CD4-positive, alpha-beta memory T cell (primary cell): ENCODE data around the gene HOXB9. TPM values are rescaled to one million over a fixed set of nuclear protein-coding genes. Genes with fewer than 3 reads are reported as not detected.
A peak's percentile ranks its signal among the peaks of the same experiment; 100 is the strongest.

ENCODE experiments used
- CTCF ChIA-PET: fragments of 350-600 bp; sonication (Branson Sonifier 250); formaldehyde crosslinking; loops from one replicate; lab custom pipeline; 2021; ENCODE audit warnings: inconsistent platforms; ENCODE audit not compliant: partially characterized antibody; lab: Charles Lee
- POLR2A ChIA-PET: fragments of 350-600 bp; sonication (Branson Sonifier 250); formaldehyde crosslinking; loops from one replicate; lab custom pipeline; 2021; ENCODE audit not compliant: partially characterized antibody; lab: Charles Lee
- DNase-seq, 5 donors: peaks; one replicate each; pipeline versions ENCODE4 v3.0.0 to v3.0.0-alpha.2; 2020 to 2022; ENCODE audit warnings: mixed read lengths in 1 of 5
- H3K27ac ChIP-seq: one replicate; pipeline ENCODE4 v1.7.0; 2013; ENCODE audit warnings: low read depth, low read length
- H3K27me3 ChIP-seq: 2 replicates; pipeline ENCODE4 v1.7.0; 2013; ENCODE audit warnings: mild to moderate bottlenecking, low read length, moderate library complexity; ENCODE audit not compliant: insufficient read depth
- H3K36me3 ChIP-seq: 2 replicates; pipeline ENCODE4 v1.7.0; 2013; ENCODE audit warnings: mild to moderate bottlenecking, low read length, moderate library complexity; ENCODE audit not compliant: insufficient read depth
- H3K4me1 ChIP-seq: 2 replicates; pipeline ENCODE4 v1.7.0; 2013; ENCODE audit warnings: mild to moderate bottlenecking, low read length, moderate library complexity; ENCODE audit not compliant: insufficient read depth
- H3K4me3 ChIP-seq, 2 donors: one replicate each; pipeline ENCODE4 v1.7.0; 2013; ENCODE audit warnings: low read length in 2 of 2, mild to moderate bottlenecking in 1 of 2
- H3K9me3 ChIP-seq, 2 donors: one replicate each; pipeline ENCODE4 v1.7.0; 2013; ENCODE audit warnings: low read length in 2 of 2, control low read depth in 1 of 2; ENCODE audit not compliant: control insufficient read depth in 1 of 2
- H3K27ac Mint-ChIP-seq, 7 donors: one replicate each; pipeline ENCODE4 v1.8.0; 2020 to 2021; ENCODE audit warnings: mixed read lengths in 7 of 7, mild to moderate bottlenecking in 6 of 7, inconsistent platforms in 3 of 7, moderate library complexity in 3 of 7
- H3K27me3 Mint-ChIP-seq, 2 donors: one replicate each; pipeline ENCODE4 v1.8.0; 2020 to 2021; ENCODE audit warnings: mixed read lengths in 2 of 2
- H3K36me3 Mint-ChIP-seq, 2 donors: one replicate each; pipeline ENCODE4 v1.8.0; 2020 to 2021; ENCODE audit warnings: mixed read lengths in 2 of 2, inconsistent platforms in 1 of 2, mild to moderate bottlenecking in 1 of 2
- H3K4me1 Mint-ChIP-seq, 4 donors: one replicate each; pipeline ENCODE4 v1.8.0; 2020 to 2021; ENCODE audit warnings: mixed read lengths in 4 of 4, mild to moderate bottlenecking in 1 of 4
- H3K4me3 Mint-ChIP-seq, 8 donors: one replicate each; pipeline ENCODE4 v1.8.0; 2020 to 2021; ENCODE audit warnings: mixed read lengths in 8 of 8, mild to moderate bottlenecking in 7 of 8, moderate library complexity in 6 of 8, inconsistent platforms in 3 of 8
- H3K9me3 Mint-ChIP-seq, 8 donors: one replicate each; pipeline ENCODE4 v1.8.0; 2020 to 2021; ENCODE audit warnings: mixed read lengths in 8 of 8, mild to moderate bottlenecking in 5 of 8, inconsistent platforms in 3 of 8, moderate library complexity in 1 of 8
- intact Hi-C: fragments of 100-400 bp; cut with micrococcal nuclease; formaldehyde crosslinking; loops from one replicate; pipeline ENCODE4 v1.15.1; 2023
- polyA plus RNA-seq, 2 donors: library from polyadenylated mRNA; unstranded; fragments of 300-500 nt; fragmentation: Illumina TruSeq; gene quantifications; one replicate each; pipeline ENCODE4 v1.2.3, GENCODE V29; 2021
- total RNA-seq, 2 experiments: library from RNA; stranded (reverse); gene quantifications; one replicate each; pipeline ENCODE4 v1.2.3, GENCODE V29; 2021

HOXB9 gene
- total RNA-seq (not detected), polyA plus RNA-seq (not detected)

DNA sequence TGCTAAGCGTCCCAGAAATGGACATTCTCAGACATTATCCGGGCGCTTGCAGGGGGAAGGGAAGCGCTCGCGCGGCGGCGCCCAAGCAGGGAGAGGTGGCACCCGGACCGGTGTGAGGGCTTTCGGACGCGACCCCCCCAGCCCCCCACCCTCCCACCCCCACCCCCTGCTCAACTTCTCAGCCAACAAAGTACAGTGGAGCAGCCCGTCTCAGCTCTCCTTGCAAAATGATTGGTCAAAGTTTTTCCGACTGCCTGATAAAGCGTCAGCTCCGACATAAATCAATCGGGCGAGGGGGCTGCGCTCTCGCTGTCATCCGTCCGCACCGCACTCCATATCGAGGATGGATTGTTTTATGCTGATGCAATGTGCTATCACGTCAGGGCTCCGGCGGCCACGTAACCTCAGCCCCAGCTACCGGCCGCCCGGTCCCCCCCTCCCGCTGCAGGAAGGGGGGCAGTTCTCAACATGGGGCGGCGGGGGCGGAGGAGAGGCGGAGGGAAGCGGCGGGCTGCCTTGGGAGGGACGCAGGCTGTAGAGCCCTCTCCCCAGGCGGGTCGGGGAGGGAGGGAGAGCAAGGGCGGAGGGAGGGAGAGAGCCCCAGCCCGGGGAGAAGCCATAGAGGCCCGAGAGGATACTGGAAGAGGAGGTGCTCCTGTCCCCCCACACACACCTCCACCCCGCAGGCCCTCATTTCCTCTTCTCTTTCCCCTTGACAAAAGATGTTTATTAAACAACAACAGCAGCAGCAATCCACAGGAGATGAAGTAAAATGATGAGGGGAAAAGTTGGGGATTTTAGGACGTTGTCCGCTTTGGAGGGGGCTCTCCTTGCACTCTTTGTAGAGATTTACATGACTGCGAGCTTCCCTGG lies at the start of gene HOXB9:
Gene HOXB9 (minus strand): TSS at position 114 of the 873 bp plus-strand sequence. CDS start 89 bp downstream, at position 25.
- peaks cover 63% of the 10 kb centered on the region for H3K27me3 ChIP-seq
- H3K4me1 Mint-ChIP-seq, result peaks cover 8 to 35% (median 8%) of the 10 kb centered on the region in 4 donors
- H3K4me1 ChIP-seq, result peaks cover 28% of the 10 kb centered on the region
- H3K27me3 Mint-ChIP-seq, result peaks cover 68 to 80% of the 10 kb centered on the region in 2 donors
- CTCF ChIA-PET, result interaction anchor here (1.8 to 5.0 kb wide), 2 partner anchors 9 to 12 kb away, joined by 6 to 31 read pairs; no protein-coding TSS in a partner anchor
- no peak within 1 kb of the TSS for H3K27ac ChIP-seq
- H3K27ac Mint-ChIP-seq, result peak within 1 kb of the TSS in 4 of 7 donors; percentile 18 to 68 (median 56)
- H3K36me3 Mint-ChIP-seq, result no peaks in the 10 kb centered on the region
- intact Hi-C loops, result no loop called here
- H3K9me3 Mint-ChIP-seq, result peaks cover 0 to 1% (median 0%) of the 10 kb centered on the region in 8 donors
- H3K9me3 ChIP-seq, result no peaks in the 10 kb centered on the region
- POLR2A ChIA-PET, result interaction anchor here (0.7 to 1.4 kb wide), 2 partner anchors 12 to 33 kb away, joined by 3 to 5 read pairs; partner anchors contain the start of gene HOXB5
- peak within 1 kb of the TSS; percentile 79 to 89 (median 84) for H3K4me3 Mint-ChIP-seq
- peak within 1 kb of the TSS in 1 of 2 donors; percentile 44 for H3K4me3 ChIP-seq
- peak in 2 of 5 donors; percentile 39 to 61 for DNase-seq
- H3K36me3 ChIP-seq, result no peaks in the 10 kb centered on the region

DNA sequence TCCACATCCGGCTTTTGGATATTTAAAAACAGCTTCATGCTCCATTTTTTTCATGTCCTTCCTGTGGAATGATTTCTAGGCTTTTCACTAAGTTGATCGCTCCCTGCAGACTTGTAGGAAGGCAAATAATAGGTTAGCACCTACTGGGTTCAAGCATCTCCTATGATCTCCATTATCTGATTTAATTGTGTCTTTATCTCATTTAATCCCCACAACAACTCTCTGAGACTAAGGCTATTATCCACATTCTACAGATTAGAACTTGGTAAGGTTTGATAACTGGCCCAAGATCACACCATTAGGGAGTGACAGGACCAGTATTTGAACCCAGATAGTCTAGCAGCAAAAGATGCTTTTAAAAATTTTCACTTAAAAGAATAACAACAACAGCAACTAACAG lies 46.2 kb upstream of the HOXB9 start:
- H3K27me3 Mint-ChIP-seq, result peaks cover 21 to 35% of the 10 kb centered on the region in 2 donors
- no peak overlapping the region for H3K4me3 Mint-ChIP-seq
- no peaks in the 10 kb centered on the region for H3K36me3 ChIP-seq
- ChIA-PET CTCF (interaction anchor here (0.6 to 2.7 kb wide), 2 partner anchors 136 to 206 kb away, joined by 3 to 9 read pairs; no protein-coding TSS in a partner anchor), POLR2A (no interaction called here)
- H3K9me3 ChIP-seq, result no peaks in the 10 kb centered on the region
- H3K27ac ChIP-seq, result no peak overlapping the region
- H3K4me1 Mint-ChIP-seq, result peaks cover 0 to 6% (median 3%) of the 10 kb centered on the region in 4 donors
- no peaks in the 10 kb centered on the region for H3K36me3 Mint-ChIP-seq
- no peak for DNase-seq
- intact Hi-C loops, result no loop called here
- no peaks in the 10 kb centered on the region for H3K4me1 ChIP-seq
- H3K27me3 ChIP-seq, result no peaks in the 10 kb centered on the region
- no peak overlapping the region for H3K27ac Mint-ChIP-seq
- no peaks in the 10 kb centered on the region for H3K9me3 Mint-ChIP-seq
- H3K4me3 ChIP-seq, result no peak overlapping the region

DNA sequence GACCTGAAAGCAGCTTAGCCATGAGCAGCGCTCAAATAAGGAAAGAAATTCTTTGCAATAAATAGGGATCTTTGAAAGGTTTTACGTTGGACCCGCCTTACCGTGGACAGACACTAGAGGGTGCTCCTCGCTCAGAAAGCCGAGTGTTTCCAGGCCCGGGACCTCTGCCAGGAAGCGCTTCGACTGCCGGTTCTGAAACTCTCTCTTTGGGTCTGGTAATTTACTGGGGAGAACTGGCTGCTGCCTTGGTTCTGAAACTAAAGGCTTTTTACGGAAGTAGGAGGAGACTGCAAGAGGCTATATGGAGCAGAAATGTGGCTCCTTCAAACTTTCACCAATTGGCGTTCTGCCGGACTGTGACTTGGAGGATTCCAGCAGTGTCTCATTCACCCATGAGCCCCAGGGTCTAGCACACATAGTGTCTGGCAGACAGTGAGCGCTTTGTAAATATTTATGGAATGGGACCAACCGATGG lies 45.6 kb upstream of the HOXB9 start:
- no peaks in the 10 kb centered on the region for H3K9me3 ChIP-seq
- intact Hi-C loops, result loop anchor here (1.0 to 2.0 kb wide), 4 partner anchors 133 to 361 kb away; no protein-coding TSS in a partner anchor
- Mint-ChIP-seq H3K36me3 (no peaks in the 10 kb centered on the region), H3K27ac (no peak overlapping the region), H3K27me3 (peaks cover 23 to 33% of the 10 kb centered on the region in 2 donors), H3K4me1 (peaks cover 0 to 6% (median 3%) of the 10 kb centered on the region in 4 donors), H3K4me3 (peak overlapping the region in 7 of 8 donors; percentile 17 to 78 (median 39)), H3K9me3 (no peaks in the 10 kb centered on the region)
- no peak overlapping the region for H3K27ac ChIP-seq
- no peaks in the 10 kb centered on the region for H3K4me1 ChIP-seq
- ChIA-PET CTCF (interaction anchor here (0.8 to 2.7 kb wide), 4 partner anchors 12 to 212 kb away, joined by 3 to 9 read pairs (median 4); no protein-coding TSS in a partner anchor), POLR2A (no interaction called here)
- H3K27me3 ChIP-seq, result no peaks in the 10 kb centered on the region
- no peaks in the 10 kb centered on the region for H3K36me3 ChIP-seq
- no peak overlapping the region for H3K4me3 ChIP-seq
- DNase-seq, result peak; percentile 56 to 66 (median 60)

- DNase-seq, result no peak
- Histone ChIP-seq H3K36me3 (no peaks in the 10 kb centered on the region), H3K27me3 (no peaks in the 10 kb centered on the region), H3K27ac (no peak overlapping the region), H3K4me1 (no peaks in the 10 kb centered on the region), H3K9me3 (no peaks in the 10 kb centered on the region), H3K4me3 (no peak overlapping the region)
- CTCF ChIA-PET, result interaction anchor here (1.0 to 1.1 kb wide), 2 partner anchors 15 to 18 kb away, joined by 3 to 8 read pairs; no protein-coding TSS in a partner anchor
- POLR2A ChIA-PET, result no interaction called here
- Mint-ChIP-seq H3K4me3 (no peak overlapping the region), H3K27me3 (peaks cover 18 to 20% of the 10 kb centered on the region in 2 donors), H3K27ac (no peak overlapping the region), H3K36me3 (no peaks in the 10 kb centered on the region), H3K4me1 (no peaks in the 10 kb centered on the region), H3K9me3 (no peaks in the 10 kb centered on the region)
- intact Hi-C loops, result no loop called here
Measured at GRCh38 chr17:48663134-48663924, 37.2 kb upstream of the HOXB9 start.

- ChIA-PET POLR2A (no interaction called here), CTCF (interaction anchor here (1.7 kb wide), 1 partner anchor 23 kb away, joined by 5 read pairs; no protein-coding TSS in a partner anchor)
- no peak for DNase-seq
- Mint-ChIP-seq H3K27me3 (peaks cover 4 to 7% of the 10 kb centered on the region in 2 donors), H3K27ac (no peak overlapping the region), H3K9me3 (no peaks in the 10 kb centered on the region), H3K36me3 (no peaks in the 10 kb centered on the region), H3K4me3 (no peak overlapping the region), H3K4me1 (no peaks in the 10 kb centered on the region)
- H3K4me1 ChIP-seq, result no peaks in the 10 kb centered on the region
- H3K36me3 ChIP-seq, result no peaks in the 10 kb centered on the region
- H3K4me3 ChIP-seq, result no peak overlapping the region
- H3K27ac ChIP-seq, result no peak overlapping the region
- H3K27me3 ChIP-seq, result no peaks in the 10 kb centered on the region
- intact Hi-C loops, result no loop called here
- no peaks in the 10 kb centered on the region for H3K9me3 ChIP-seq
Measured at GRCh38 chr17:48655913-48656312, 29.8 kb upstream of the HOXB9 start.

GRCh38 chr17:48649741-48650140 lies 23.6 kb upstream of the HOXB9 start:
- no peaks in the 10 kb centered on the region for H3K9me3 Mint-ChIP-seq
- Histone ChIP-seq H3K4me1 (peaks cover 14% of the 10 kb centered on the region), H3K27ac (no peak overlapping the region), H3K9me3 (no peaks in the 10 kb centered on the region), H3K36me3 (no peaks in the 10 kb centered on the region), H3K27me3 (peaks cover 14% of the 10 kb centered on the region), H3K4me3 (no peak overlapping the region)
- intact Hi-C loops, result no loop called here
- H3K4me3 Mint-ChIP-seq, result no peak overlapping the region
- H3K36me3 Mint-ChIP-seq, result no peaks in the 10 kb centered on the region
- peaks cover 22 to 31% of the 10 kb centered on the region in 2 donors for H3K27me3 Mint-ChIP-seq
- H3K4me1 Mint-ChIP-seq, result peaks cover 4 to 27% (median 8%) of the 10 kb centered on the region in 4 donors
- CTCF ChIA-PET, result interaction anchor here (1.1 to 2.8 kb wide), 2 partner anchors 9 to 13 kb away, joined by 4 to 21 read pairs; no protein-coding TSS in a partner anchor
- POLR2A ChIA-PET, result interaction anchor here (0.6 kb wide), 1 partner anchor 478 kb away, joined by 3 read pairs; no protein-coding TSS in a partner anchor
- no peak for DNase-seq
- H3K27ac Mint-ChIP-seq, result no peak overlapping the region
